ENCODE data around the gene DOK5.

DOK5 gene

GRCh38 chr20:54620611-54621010, 145.2 kb downstream of the DOK5 start:
- DNase-seq: no peak

- no peak for DNase-seq
These were observed 147.2 kb downstream of the DOK5 start for GRCh38 chr20:54622333-54623295.

GRCh38 chr20:54623991-54624569, 148.7 kb downstream of the DOK5 start:
- no peak for DNase-seq

- DNase-seq: no peak
These were observed 149.5 kb downstream of the DOK5 start for GRCh38 chr20:54624706-54625390.

- DNase-seq: no peak
These were observed 150.1 kb downstream of the DOK5 start for GRCh38 chr20:54625497-54625896.

GRCh38 chr20:54626126-54626525, 150.7 kb downstream of the DOK5 start:
- DNase-seq: no peak

GRCh38 chr20:54629632-54630031, 154.2 kb downstream of the DOK5 start:
- DNase-seq: no peak

GRCh38 chr20:54630582-54630981, 155.2 kb downstream of the DOK5 start:
- no peak for DNase-seq

- no peak for DNase-seq
These were observed 155.7 kb downstream of the DOK5 start for GRCh38 chr20:54631059-54631458.

GRCh38 chr20:54633374-54634355, 158.3 kb downstream of the DOK5 start:
- no peak for DNase-seq

GRCh38 chr20:54636575-54636974, 161.2 kb downstream of the DOK5 start:
- no peak for DNase-seq

- DNase-seq: no peak
These were observed 164.5 kb downstream of the DOK5 start for GRCh38 chr20:54639941-54640340.

- no peak for DNase-seq
These were observed 165.4 kb downstream of the DOK5 start for GRCh38 chr20:54640800-54641199.

- no peak for DNase-seq
These were observed 167.7 kb downstream of the DOK5 start for GRCh38 chr20:54642864-54643667.

GRCh38 chr20:54643761-54644160, 168.4 kb downstream of the DOK5 start:
- DNase-seq: no peak

- no peak for DNase-seq
These were observed 170.2 kb downstream of the DOK5 start for GRCh38 chr20:54645445-54646155.

- no peak for DNase-seq
These were observed 170.7 kb downstream of the DOK5 start for GRCh38 chr20:54646156-54646517.

GRCh38 chr20:54648421-54649142, 173.2 kb downstream of the DOK5 start:
- DNase-seq: no peak

GRCh38 chr20:54649511-54649962, 174.1 kb downstream of the DOK5 start:
- peak; percentile 34 for DNase-seq

GRCh38 chr20:54650052-54650719, 174.8 kb downstream of the DOK5 start:
- no peak for DNase-seq
